SK-N-MC (cell line): ENCODE results near the gene ESPN.
A peak's percentile ranks its signal among the peaks of the same experiment; 100 is the strongest.

Experiments
- DNase-seq: peaks from one replicate; pipeline ENCODE4 v3.0.0-alpha.2; 2011; ENCODE audit warnings: low read depth, low spot score
- H3K27ac ChIP-seq: fragments of 200-600 bp; sonication (generic); 2 replicates; pipeline ENCODE4 v1.5.1; 2016; ENCODE audit warnings: mixed run types
- H3K36me3 ChIP-seq: fragments of 200-600 bp; sonication (generic); 2 replicates; pipeline ENCODE4 v1.6.1; 2017; ENCODE audit warnings: antibody characterized with exemption, low read length, mixed read lengths; ENCODE audit not compliant: insufficient read depth
- H3K4me3 ChIP-seq: fragments of 200-600 bp; sonication (generic); 2 replicates; pipeline ENCODE4 v1.5.1; 2016
- H3K9ac ChIP-seq: fragments of 200-600 bp; sonication (generic); 2 replicates; pipeline ENCODE4 v1.8.0; 2017; ENCODE audit warnings: mixed run types, mixed read lengths; ENCODE audit not compliant: insufficient read length
- H3K9me3 ChIP-seq: fragments of 200-600 bp; sonication (generic); 2 replicates; pipeline ENCODE4 v1.6.1; 2017; ENCODE audit warnings: low read depth, mild to moderate bottlenecking, antibody characterized with exemption, low read length, moderate library complexity, mixed read lengths
- EZH2 ChIP-seq: fragments of 200-600 bp; sonication (generic); IDR thresholded peaks from one replicate; pipeline ENCODE4 v1.6.1; 2017; ENCODE audit warnings: antibody characterized with exemption
- FOXP2 ChIP-seq: optimal IDR thresholded peaks from 2 replicates; pipeline ENCODE3; 2011; ENCODE audit warnings: mild to moderate bottlenecking, moderate library complexity; ENCODE audit not compliant: insufficient read depth; ENCODE audit errors: extremely low read length, control extremely low read depth
- POLR2AphosphoS5 ChIP-seq: IDR thresholded peaks from 2 replicates; pipeline ENCODE4 v1.6.1; 2012; ENCODE audit warnings: mild to moderate bottlenecking, low read depth, low read length, borderline replicate concordance

Gene ESPN

DNA sequence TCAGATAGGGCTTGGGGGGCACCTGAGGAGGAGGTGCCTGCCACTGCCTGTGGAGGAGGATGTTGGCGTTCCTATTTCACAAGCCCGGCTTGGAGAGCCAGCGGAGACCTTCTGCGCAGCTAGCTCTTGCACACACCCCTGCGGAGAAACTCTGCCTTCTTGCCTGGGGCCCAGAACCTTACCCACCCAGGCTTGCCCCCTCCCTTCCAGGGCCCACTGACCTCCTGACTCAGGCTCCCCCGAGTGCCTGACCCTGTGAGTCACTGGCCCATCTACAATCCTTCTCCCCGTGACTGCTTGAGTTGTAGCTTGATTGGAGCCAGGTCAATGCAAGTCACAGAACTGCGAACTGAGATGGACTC, 8.3 kb upstream of the ESPN start:
- H3K36me3 ChIP-seq: no peaks in the 10 kb centered on the region
- H3K27ac ChIP-seq: no peak overlapping the region
- TF ChIP-seq POLR2AphosphoS5: no peak
- no peak for TF ChIP-seq FOXP2
- TF ChIP-seq EZH2: no peak
- no peak overlapping the region for H3K9ac ChIP-seq
- no peaks in the 10 kb centered on the region for H3K9me3 ChIP-seq
- no peak overlapping the region for H3K4me3 ChIP-seq
- no peak for DNase-seq

DNA sequence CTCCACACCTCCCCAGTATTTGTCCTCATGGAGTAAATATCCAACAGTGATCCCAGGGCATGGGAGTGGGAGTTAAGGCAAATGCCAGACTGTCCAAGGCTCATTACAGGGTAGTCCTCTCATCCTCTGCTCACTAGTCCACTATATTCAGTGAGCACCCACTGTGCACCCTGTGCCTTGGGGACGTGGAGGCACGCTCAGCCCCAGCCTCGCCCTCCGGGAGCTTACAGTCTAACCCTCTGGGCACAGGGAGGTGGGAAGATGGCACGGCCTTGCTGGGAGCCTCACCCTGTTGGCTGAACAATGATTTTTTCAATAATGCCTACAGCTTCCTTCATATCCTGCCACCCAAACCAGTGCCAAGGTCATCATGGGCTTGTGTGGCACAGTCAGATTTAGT, 7.7 kb upstream of the ESPN start:
- Histone ChIP-seq H3K9ac (no peak overlapping the region), H3K27ac (no peak overlapping the region)
- TF ChIP-seq EZH2 (no peak), POLR2AphosphoS5 (no peak), FOXP2 (no peak)

DNA sequence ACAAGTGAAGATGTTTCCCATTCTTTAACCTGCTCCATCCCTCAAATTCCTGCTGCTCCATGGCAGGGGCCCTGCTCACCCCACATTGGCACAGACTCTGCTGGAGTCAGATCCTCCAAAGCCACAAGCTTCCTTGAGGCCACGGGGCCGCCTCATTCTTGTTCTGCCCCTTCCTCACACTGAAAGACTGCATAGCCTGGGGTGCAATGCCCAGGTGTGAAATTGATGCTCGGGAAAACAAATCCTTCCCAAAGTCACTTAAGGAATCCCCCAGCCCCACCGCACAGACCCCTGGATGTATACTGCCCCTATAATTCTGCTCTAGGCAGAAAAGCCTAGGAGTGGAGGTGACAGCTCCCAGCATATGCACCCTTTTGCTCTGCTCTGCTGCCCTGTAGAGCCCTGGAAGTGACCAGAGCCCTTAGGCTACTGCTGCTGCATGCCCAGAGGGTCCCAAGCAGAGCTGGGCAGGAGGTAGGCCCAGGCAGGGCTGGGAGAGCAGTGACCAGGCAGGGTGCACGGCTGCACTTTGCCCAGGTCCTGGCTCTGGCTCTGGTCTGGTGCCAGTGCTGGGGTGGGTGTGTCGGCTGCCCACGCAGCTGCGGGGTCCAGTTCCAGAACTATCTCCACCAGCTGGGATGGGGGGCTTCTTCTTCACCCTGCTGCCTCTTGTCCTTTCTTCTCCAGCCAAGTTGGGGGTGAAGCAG, 6.5 kb upstream of the ESPN start:
- TF ChIP-seq EZH2: no peak
- TF ChIP-seq POLR2AphosphoS5: no peak
- no peak for TF ChIP-seq FOXP2
- Histone ChIP-seq H3K9ac (no peak overlapping the region), H3K27ac (no peak overlapping the region)

More for the DNA sequence above, 7.7 kb upstream of the ESPN start:
- Histone ChIP-seq H3K36me3 (no peaks in the 10 kb centered on the region), H3K4me3 (no peak overlapping the region), H3K9me3 (no peaks in the 10 kb centered on the region)
- no peak for DNase-seq

DNA sequence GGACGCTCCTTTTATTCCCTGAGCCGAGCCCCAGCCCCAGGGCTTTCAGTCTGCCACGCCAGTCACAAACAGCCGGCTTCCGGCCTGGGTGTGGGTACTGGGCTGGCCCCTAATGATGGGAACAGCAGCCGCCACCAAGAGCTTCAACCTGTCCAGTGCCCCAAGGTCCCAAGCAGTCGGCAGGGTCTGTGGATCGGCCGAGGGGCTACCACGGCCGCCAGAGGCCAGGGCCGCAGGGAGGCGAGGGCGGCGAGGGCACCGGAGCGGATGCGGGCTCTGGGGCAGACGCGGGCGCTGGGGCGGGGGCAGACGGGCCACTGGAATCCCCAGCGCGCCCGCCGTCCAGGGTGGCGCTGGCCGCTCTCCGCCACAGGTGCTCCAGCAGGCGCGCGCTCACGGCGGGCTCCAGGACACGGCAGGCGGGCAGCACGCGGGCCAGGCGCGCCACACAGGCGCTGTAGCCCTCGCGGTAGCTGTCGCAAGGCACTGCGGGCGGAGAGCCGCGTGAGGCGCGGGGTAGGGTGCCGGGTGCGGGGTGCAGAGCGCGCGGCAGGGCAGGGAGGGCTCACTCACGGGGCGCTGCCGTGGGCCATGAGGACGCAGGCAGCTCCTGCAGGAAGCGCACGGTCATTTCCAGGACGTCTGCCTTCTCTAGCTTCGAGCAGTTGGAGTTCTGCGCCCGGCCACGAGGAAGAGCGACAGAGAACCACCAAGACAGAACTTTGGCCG, 5.7 kb upstream of the ESPN start:
- no peak overlapping the region for H3K4me3 ChIP-seq
- H3K9ac ChIP-seq: no peak overlapping the region
- no peaks in the 10 kb centered on the region for H3K9me3 ChIP-seq
- peak; percentile 81 for TF ChIP-seq EZH2
- TF ChIP-seq POLR2AphosphoS5: no peak
- no peak for TF ChIP-seq FOXP2
- H3K36me3 ChIP-seq: no peaks in the 10 kb centered on the region
- no peak for DNase-seq
- H3K27ac ChIP-seq: no peak overlapping the region

More for the DNA sequence above, 6.5 kb upstream of the ESPN start:
- DNase-seq: no peak
- H3K36me3 ChIP-seq: no peaks in the 10 kb centered on the region
- no peaks in the 10 kb centered on the region for H3K9me3 ChIP-seq
- H3K4me3 ChIP-seq: no peak overlapping the region

DNA sequence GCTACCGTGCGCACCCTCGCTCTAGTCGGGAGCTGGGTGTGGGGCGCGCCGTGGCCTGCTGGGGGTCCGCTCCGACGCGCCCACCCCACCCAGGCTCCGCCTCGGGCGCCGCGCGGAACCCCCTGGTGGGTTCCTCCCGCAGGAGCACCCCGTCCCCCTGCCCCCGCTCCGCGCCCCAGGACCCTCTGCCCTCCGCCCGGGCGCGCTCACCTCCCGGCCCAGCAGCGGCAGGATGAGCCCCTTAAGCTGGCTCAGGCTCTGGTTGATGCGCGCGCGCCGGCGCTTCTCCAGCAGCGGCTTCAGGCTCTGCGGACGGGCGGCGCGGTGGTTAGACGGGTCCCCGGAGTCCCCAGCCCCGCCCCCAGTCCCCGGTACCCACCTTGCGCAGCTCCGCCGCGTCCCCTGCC, 5.2 kb upstream of the ESPN start:
- TF ChIP-seq FOXP2 (no peak), EZH2 (no peak), POLR2AphosphoS5 (no peak)
- no peak overlapping the region for H3K9ac ChIP-seq

DNA sequence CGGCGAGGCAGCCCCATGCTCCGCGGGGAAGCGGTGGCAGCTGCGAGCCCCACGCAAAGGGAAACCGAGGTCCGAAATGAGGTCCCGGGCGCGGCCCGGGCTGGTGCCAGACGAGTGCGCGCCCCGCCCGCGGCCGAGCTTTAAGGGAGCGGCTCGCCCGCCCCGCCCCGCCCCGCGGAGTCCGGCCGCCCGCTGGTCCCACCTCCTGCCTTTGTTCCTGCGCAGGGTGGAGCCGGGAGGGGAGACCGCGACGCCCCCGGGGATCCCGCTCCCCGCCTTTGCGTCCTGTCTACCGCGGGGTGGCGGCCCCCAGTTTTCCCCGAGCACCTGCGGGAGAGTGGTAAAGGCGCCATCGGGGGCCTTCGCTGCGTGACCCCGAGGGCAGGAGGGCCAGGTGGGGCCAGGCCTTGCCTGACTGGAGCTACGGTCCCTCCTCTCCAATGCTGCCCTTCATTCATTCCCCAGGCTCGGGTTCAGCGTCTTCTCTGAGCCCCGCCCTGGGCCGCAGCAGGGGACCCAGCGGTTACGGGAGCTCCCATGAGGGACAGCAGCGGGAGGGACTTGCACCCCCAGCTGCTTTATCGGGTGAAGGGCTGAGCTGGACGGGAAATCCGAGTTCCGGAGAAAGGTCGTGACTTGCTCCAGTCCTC, 4.6 kb upstream of the ESPN start, which contains the start of gene HES2:
Gene HES2 (minus strand): TSS at position 116 of the 650 bp plus-strand sequence. CDS start 99 bp downstream, at position 17.
- no peak for DNase-seq
- Histone ChIP-seq H3K27ac (no peak within 1 kb of the TSS), H3K9ac (no peak within 1 kb of the TSS), H3K9me3 (no peaks in the 10 kb centered on the region), H3K4me3 (peak within 1 kb of the TSS; percentile 28; the same call in 1 of the 2 replicates), H3K36me3 (no peaks in the 10 kb centered on the region)
- no peak for TF ChIP-seq POLR2AphosphoS5
- no peak for TF ChIP-seq EZH2
- no peak for TF ChIP-seq FOXP2

More for the DNA sequence above, 5.2 kb upstream of the ESPN start:
- Histone ChIP-seq H3K36me3 (no peaks in the 10 kb centered on the region), H3K27ac (no peak overlapping the region), H3K9me3 (no peaks in the 10 kb centered on the region), H3K4me3 (0 out of 2 replicates have a peak overlapping the region, but pooled peaks have one; percentile 28)
- no peak for DNase-seq

DNA sequence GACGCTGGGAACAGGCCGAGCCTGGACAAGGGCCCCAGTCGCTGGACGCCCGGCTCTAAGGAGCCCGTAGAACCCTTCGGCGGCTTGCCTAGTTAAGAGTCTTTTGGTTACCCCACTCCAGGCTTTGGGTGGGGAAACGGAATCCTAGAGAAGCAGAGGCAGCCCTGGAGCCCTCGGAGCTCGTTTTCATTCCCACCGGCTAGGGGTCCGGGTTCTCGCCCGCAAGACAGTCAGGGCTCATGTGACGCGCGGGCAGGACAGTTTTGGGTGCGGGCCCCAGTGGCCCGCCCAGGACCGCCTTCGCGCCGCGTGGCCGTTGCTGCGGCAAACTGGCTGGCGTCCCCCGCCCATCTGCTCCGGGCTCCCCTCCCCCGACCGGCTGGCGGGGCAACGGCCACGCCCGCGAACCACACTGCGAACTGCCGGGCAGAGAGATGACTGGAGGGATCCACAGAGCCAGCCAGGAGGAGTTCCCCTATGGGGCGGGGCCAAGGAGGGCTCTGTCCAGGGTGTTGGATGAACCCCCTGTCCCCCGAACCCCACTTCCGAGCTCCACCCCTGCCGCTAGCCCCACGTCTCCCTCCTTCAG, 4.0 kb upstream of the ESPN start:
- peak overlapping the region; percentile 22; the same call in 1 of the 2 replicates for H3K4me3 ChIP-seq

DNA sequence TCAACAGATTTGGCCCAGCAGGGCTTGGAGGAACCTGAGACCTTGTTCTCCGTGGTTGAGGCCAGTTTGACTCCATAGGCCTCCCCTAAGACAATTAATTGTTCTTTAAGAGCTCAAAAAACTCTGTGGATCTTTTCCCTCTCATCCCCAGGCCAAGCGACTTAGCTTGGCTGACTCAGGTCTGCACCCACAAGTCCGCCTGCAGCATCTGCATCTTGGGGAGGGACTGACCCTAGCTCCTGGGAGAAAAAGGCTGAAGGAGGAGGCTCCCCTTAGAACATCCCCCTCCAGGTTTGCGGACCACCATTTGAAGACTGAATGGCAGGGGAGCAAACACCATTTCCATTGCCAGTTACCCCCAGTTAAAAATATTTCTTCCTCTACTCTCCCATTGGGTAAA, 3.3 kb upstream of the ESPN start:
- H3K9me3 ChIP-seq: no peaks in the 10 kb centered on the region

More for the DNA sequence above, 4.0 kb upstream of the ESPN start:
- Histone ChIP-seq H3K27ac (no peak overlapping the region), H3K36me3 (no peaks in the 10 kb centered on the region), H3K9me3 (no peaks in the 10 kb centered on the region), H3K9ac (no peak overlapping the region)
- DNase-seq: no peak
- TF ChIP-seq FOXP2 (no peak), POLR2AphosphoS5 (no peak), EZH2 (no peak)

More for the DNA sequence above, 3.3 kb upstream of the ESPN start:
- no peak for TF ChIP-seq POLR2AphosphoS5
- TF ChIP-seq FOXP2: no peak
- TF ChIP-seq EZH2: no peak
- Histone ChIP-seq H3K36me3 (no peaks in the 10 kb centered on the region), H3K9ac (no peak overlapping the region), H3K4me3 (no peak overlapping the region), H3K27ac (no peak overlapping the region)
- DNase-seq: no peak
